IMR-90 (cell line): ENCODE results near the gene GRAMD1B. TPM values are rescaled to one million over a fixed set of nuclear protein-coding genes. Genes with fewer than 3 reads are reported as not detected.

ENCODE experiments used
- ATAC-seq: fragments of 200-7000 bp; cut with Tn5 transposase; 2 replicates; pipeline ENCODE4 v1.9.1; 2020; ENCODE audit warnings: low read depth, mild to moderate bottlenecking, moderate library complexity
- BruUV-seq: library from RNA; stranded (reverse); fragments of 400-500 nt; replicated peaks from 2 replicates; lab custom pipeline; 2021; lab: Mats Ljungman, UMichigan
- CTCF ChIA-PET: fragments of 300-600 bp; formaldehyde crosslinking; extraction: SDS; loops from one replicate; lab custom pipeline; 2021; ENCODE audit warnings: antibody characterized with exemption; lab: Yijun Ruan, JAX
- POLR2A ChIA-PET: fragments of 300-600 bp; sonication (Branson Sonifier 250); formaldehyde crosslinking; loops from one replicate; lab custom pipeline; 2022; ENCODE audit warnings: antibody characterized with exemption; ENCODE audit not compliant: unreplicated experiment; lab: Charles Lee
- DNase-seq: peaks from one replicate; pipeline ENCODE4 v3.0.0; 2013
- H2AFZ ChIP-seq: replicated peaks from 2 replicates; pipeline ENCODE3; 2013; ENCODE audit warnings: low read length, mild to moderate bottlenecking; ENCODE audit not compliant: poor library complexity
- H2AK5ac ChIP-seq: 2 replicates; pipeline ENCODE4 v1.6.1; 2013; ENCODE audit warnings: low read depth, low read length, inconsistent platforms
- H2AK9ac ChIP-seq: replicated peaks from 2 replicates; pipeline ENCODE3; 2013; ENCODE audit warnings: mild to moderate bottlenecking, low read depth, low read length, moderate library complexity; ENCODE audit not compliant: poor library complexity
- H2BK120ac ChIP-seq: 2 replicates; pipeline ENCODE4 v1.6.1; 2013; ENCODE audit warnings: low read depth, low read length, inconsistent platforms
- H2BK15ac ChIP-seq: 3 replicates; pipeline ENCODE4 v1.6.1; 2013; ENCODE audit warnings: low read depth, low read length, inconsistent platforms
- H2BK20ac ChIP-seq: 2 replicates; pipeline ENCODE4 v1.6.1; 2013; ENCODE audit warnings: low read depth, mild to moderate bottlenecking, inconsistent platforms, low read length, moderate library complexity
- H2BK5ac ChIP-seq: 2 replicates; pipeline ENCODE4 v1.6.1; 2013; ENCODE audit warnings: mild to moderate bottlenecking, low read depth, low read length, inconsistent platforms; ENCODE audit not compliant: poor library complexity, severe bottlenecking
- H3K14ac ChIP-seq: replicated peaks from 2 replicates; pipeline ENCODE4 v1.6.1; 2013; ENCODE audit warnings: low read depth, low read length, inconsistent platforms
- H3K18ac ChIP-seq: 2 replicates; pipeline ENCODE4 v1.6.1; 2013; ENCODE audit warnings: low read depth, low read length, control low read depth
- H3K23ac ChIP-seq: 2 replicates; pipeline ENCODE4 v1.6.1; 2013; ENCODE audit warnings: low read depth, low read length, inconsistent platforms
- H3K27ac ChIP-seq: 2 replicates; pipeline ENCODE4 v1.5.1; 2013; ENCODE audit warnings: mild to moderate bottlenecking, control low read depth, low read length; ENCODE audit not compliant: insufficient read depth
- H3K27me3 ChIP-seq: 2 replicates; pipeline ENCODE4 v1.6.1; 2013; ENCODE audit warnings: low read length; ENCODE audit not compliant: control insufficient read depth, insufficient read depth
- H3K36me3 ChIP-seq: 2 replicates; pipeline ENCODE4 v1.6.1; 2013; ENCODE audit warnings: low read length, mixed read lengths; ENCODE audit not compliant: control insufficient read depth, insufficient read depth
- H3K4ac ChIP-seq: 2 replicates; pipeline ENCODE4 v1.6.1; 2013; ENCODE audit warnings: low read depth, low read length, inconsistent platforms
- H3K4me1 ChIP-seq: 2 replicates; pipeline ENCODE4 v1.6.1; 2013; ENCODE audit warnings: low read length, mixed read lengths; ENCODE audit not compliant: control insufficient read depth, insufficient read depth
- H3K4me2 ChIP-seq: 2 replicates; pipeline ENCODE4 v1.6.1; 2013; ENCODE audit warnings: low read depth, mild to moderate bottlenecking, control low read depth, low read length, moderate library complexity
- H3K4me3 ChIP-seq: 2 replicates; pipeline ENCODE4 v1.5.1; 2013; ENCODE audit warnings: low read depth, mild to moderate bottlenecking, control low read depth, low read length, moderate library complexity; ENCODE audit not compliant: insufficient read depth
- H3K56ac ChIP-seq: 2 replicates; pipeline ENCODE4 v1.6.1; 2013; ENCODE audit warnings: low read length, inconsistent platforms; ENCODE audit not compliant: insufficient read depth; ENCODE audit errors: extremely low read depth
- H3K79me1 ChIP-seq, 2 experiments: 2 replicates each; pipeline ENCODE4 v1.6.1; 2013; ENCODE audit warnings: low read length in 2 of 2, inconsistent platforms in 1 of 2, low read depth in 1 of 2
- H3K9ac ChIP-seq: 2 replicates; pipeline ENCODE4 v1.6.1; 2013; ENCODE audit warnings: low read depth, low read length, control low read depth
- H3K9me1 ChIP-seq: 2 replicates; pipeline ENCODE4 v1.6.1; 2013; ENCODE audit warnings: low read length, inconsistent platforms; ENCODE audit not compliant: insufficient read depth
- H3K9me3 ChIP-seq: 2 replicates; pipeline ENCODE4 v1.6.1; 2013; ENCODE audit warnings: low read length; ENCODE audit not compliant: control insufficient read depth, insufficient read depth
- H4K20me1 ChIP-seq: 2 replicates; pipeline ENCODE4 v1.6.1; 2013; ENCODE audit warnings: low read length, inconsistent platforms; ENCODE audit not compliant: insufficient read depth
- H4K5ac ChIP-seq: 2 replicates; pipeline ENCODE4 v1.6.1; 2013; ENCODE audit warnings: mild to moderate bottlenecking, low read depth, low read length, control low read depth
- H4K8ac ChIP-seq, 2 experiments: 2 replicates each; pipeline ENCODE4 v1.6.1; 2013; ENCODE audit warnings: low read depth in 2 of 2, low read length in 2 of 2, control low read depth in 1 of 2, inconsistent platforms in 1 of 2
- H4K91ac ChIP-seq: 2 replicates; pipeline ENCODE4 v1.6.1; 2013; ENCODE audit warnings: low read depth, low read length, inconsistent platforms; ENCODE audit not compliant: insufficient read depth
- CEBPB ChIP-seq: IDR thresholded peaks from 2 replicates; pipeline ENCODE4 v1.6.1; 2012; ENCODE audit warnings: low read depth, low read length, improper control_type of control experiment
- MXI1 ChIP-seq: IDR thresholded peaks from 2 replicates; pipeline ENCODE4 v1.6.1; 2012; ENCODE audit warnings: low read depth, mild to moderate bottlenecking, low read length, moderate library complexity, borderline replicate concordance
- NFE2L2 ChIP-seq: fragments of 150-350 bp; IDR thresholded peaks from 2 replicates; pipeline ENCODE4 v1.6.1; 2016; ENCODE audit warnings: low read depth, mild to moderate bottlenecking, low read length
- POLR2A ChIP-seq: IDR thresholded peaks from 2 replicates; pipeline ENCODE4 v1.6.1; 2012; ENCODE audit warnings: mild to moderate bottlenecking, low read depth, low read length
- WGBS, 2 experiments: methylation state at CpG; one replicate each; pipeline versions ENCODE4 v1.1.5 to v1.1.7; 2013; ENCODE audit warnings: missing lambda C conversion rate in 2 of 2; ENCODE audit not compliant: insufficient read length in 1 of 2; ENCODE audit errors: extremely low coverage in 2 of 2; 5-methylcytosine and 5-hydroxymethylcytosine counted together
- dilution Hi-C: fragments of 300-500 bp; cut with HindIII; formaldehyde crosslinking; loops from one replicate; pipeline ENCODE4 v1.14.3; 2018; ENCODE audit warnings: low sequenced_read_pairs; ENCODE audit not compliant: unreplicated experiment
- in situ Hi-C: fragments of 300-500 bp; cut with MboI; formaldehyde crosslinking; loops from 3 replicates; pipeline ENCODE4 v1.14.3; 2019; ENCODE audit warnings: low sequenced_read_pairs, inconsistent platforms, mixed read lengths
- intact Hi-C: fragments of 100-400 bp; cut with micrococcal nuclease; formaldehyde crosslinking; loops from 2 replicates; pipeline ENCODE4 v1.10.0; 2022
- polyA plus RNA-seq, 3 experiments: library from polyadenylated mRNA; depleted of rRNA; stranded (reverse); fragments of >200 nt; gene quantifications; 2 replicates each; pipeline ENCODE4 v1.2.3, GENCODE V29; 2012; ENCODE audit warnings: low replicate concordance in 1 of 3
- total RNA-seq: library from RNA; depleted of rRNA; stranded (reverse); fragments of >200 nt; gene quantifications from 2 replicates; pipeline ENCODE4 v1.2.3, GENCODE V29; 2012

GRAMD1B gene
- total and polyA plus RNA-seq, 2 of the 4 experiments (the other 2 are of a cell fraction) = 7.1 to 7.2 TPM

GRCh38 chr11:123405123-123405592 is 24.9 kb upstream of the GRAMD1B start:
- dilution Hi-C loops = no loop called here
- Histone ChIP-seq H3K18ac (no peak overlapping the region), H2BK15ac (no peak overlapping the region), H2AK9ac (no peak overlapping the region), H2AK5ac (no peak overlapping the region), H3K9me1 (no peaks in the 10 kb centered on the region), H4K5ac (no peak overlapping the region), H3K79me1 (no peaks in the 10 kb centered on the region), H3K4me2 (no peak overlapping the region), H2BK5ac (no peak overlapping the region), H3K56ac (no peak overlapping the region), H2BK20ac (no peak overlapping the region), H4K20me1 (no peaks in the 10 kb centered on the region), H3K9me3 (no peaks in the 10 kb centered on the region), H3K4me1 (no peaks in the 10 kb centered on the region), H3K9ac (no peak overlapping the region), H4K91ac (no peak overlapping the region), H3K23ac (no peak overlapping the region), H3K27ac (no peak overlapping the region), H3K4me3 (no peak overlapping the region), H3K14ac (no peak overlapping the region), H2AFZ (no peak overlapping the region), H3K36me3 (no peaks in the 10 kb centered on the region), H2BK120ac (no peak overlapping the region), H4K8ac (no peak overlapping the region), H3K27me3 (peaks cover 43% of the 10 kb centered on the region), H3K4ac (no peak overlapping the region)
- intact Hi-C loops = no loop called here
- no TSS peak for BruUV-seq
- no peak for DNase-seq
- POLR2A ChIA-PET = no interaction called here
- CTCF ChIA-PET = no interaction called here
- TF ChIP-seq POLR2A (no peak), MXI1 (no peak), NFE2L2 (no peak), CEBPB (0 out of 2 replicates have a peak, but pooled peaks have one; percentile 10)
- ATAC-seq = no peak
- in situ Hi-C loops = loop anchor here (5.0 kb wide), 1 partner anchor 72 kb away; no protein-coding TSS in a partner anchor
- 0% methylated on average over 1 of the region's 5 CpGs; no CpG with 5 or more reads in 1 of the 2 experiments for WGBS, 2 experiments
